H1 (cell line): Measurements from ENCODE around the gene H2AZ2. TPM values are rescaled to one million over a fixed set of nuclear protein-coding genes. Genes with fewer than 3 reads are reported as not detected.

Source experiments
- CHD1 ChIP-seq: IDR thresholded peaks from 2 replicates; pipeline ENCODE4 v1.6.1; 2012; ENCODE audit warnings: low read depth, low read length, improper control_type of control experiment
- CREB1 ChIP-seq: IDR thresholded peaks from 2 replicates; pipeline ENCODE4 v1.6.1; 2012; ENCODE audit warnings: inconsistent platforms
- JUND ChIP-seq: IDR thresholded peaks from 2 replicates; pipeline ENCODE4 v1.6.1; 2011; ENCODE audit warnings: mild to moderate bottlenecking, improper control_type of control experiment, low read length
- KDM1A ChIP-seq: fragments of 200-600, 300-600 bp; sonication (generic); IDR thresholded peaks from 2 replicates; pipeline ENCODE4 v1.7.1; 2016; ENCODE audit warnings: mild to moderate bottlenecking, low read length, borderline replicate concordance
- NRF1 ChIP-seq: IDR thresholded peaks from 2 replicates; pipeline ENCODE4 v1.6.1; 2011; ENCODE audit warnings: mild to moderate bottlenecking, low read depth, low read length, improper control_type of control experiment
- polyA plus RNA-seq, 7 experiments: library from polyadenylated mRNA; depleted of rRNA in 3 of 7; stranded (reverse) in 5 of 7; unstranded in 2 of 7; fragments of >200 nt in 5 of 7; fragments of 200-250 nt in 2 of 7; gene quantifications; 1 replicate in 5 of 7; 2 replicates in 1 of 7; 4 replicates in 1 of 7; pipeline versions ENCODE4 v1.2.1 to v1.2.3, GENCODE V29; 2011 to 2013; ENCODE audit warnings: missing spikeins in 2 of 7, mixed read lengths in 2 of 7
- total RNA-seq: library from RNA; stranded (reverse); fragmentation: NEBNext Ultra II Directional; extraction: Animal tissue kit (Norgen Biotek cat#: 25700); gene quantifications from 2 replicates; pipeline ENCODE4 v1.2.1, GENCODE V29; 2021
- TF ChIP-seq, protein P1 (sequence below): fragments of 300-600 bp; sonication (generic); IDR thresholded peaks from 2 replicates; pipeline ENCODE4 v1.7.1; 2012; ENCODE audit warnings: low read length, moderate library complexity, mild to moderate bottlenecking, inconsistent platforms; ENCODE audit not compliant: insufficient replicate concordance
- TF ChIP-seq, protein P2 (sequence below): IDR thresholded peaks from 2 replicates; pipeline ENCODE4 v1.6.1; 2011; ENCODE audit warnings: low read length, improper control_type of control experiment

Gene H2AZ2
- total and polyA plus RNA-seq, 2 of the 8 experiments (the other 6 are each of a cell fraction or from before 2014, with no cell fraction given) = 168 to 187 TPM

DNA sequence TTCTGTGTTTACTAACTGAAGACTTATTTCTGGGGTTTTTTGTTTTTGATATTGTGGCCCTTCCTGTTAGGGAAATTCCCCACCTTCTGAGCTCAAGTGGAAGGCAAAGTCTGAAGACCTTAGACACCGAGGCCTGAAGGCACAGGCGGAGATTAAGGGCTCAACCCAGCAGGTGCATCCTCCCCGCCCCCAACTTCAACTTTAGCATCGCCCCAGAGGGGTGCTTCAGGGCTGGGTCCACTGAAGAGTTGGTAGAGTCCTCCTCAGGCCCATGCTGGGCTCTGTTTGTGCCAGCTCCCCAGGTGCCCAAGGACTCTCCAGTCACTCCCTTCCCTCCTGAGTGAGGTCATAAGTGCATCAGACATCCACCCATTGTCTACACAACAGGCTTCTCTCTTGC lies 60.8 kb downstream of the H2AZ2 start (continued):
- TF ChIP-seq, protein P1, sequence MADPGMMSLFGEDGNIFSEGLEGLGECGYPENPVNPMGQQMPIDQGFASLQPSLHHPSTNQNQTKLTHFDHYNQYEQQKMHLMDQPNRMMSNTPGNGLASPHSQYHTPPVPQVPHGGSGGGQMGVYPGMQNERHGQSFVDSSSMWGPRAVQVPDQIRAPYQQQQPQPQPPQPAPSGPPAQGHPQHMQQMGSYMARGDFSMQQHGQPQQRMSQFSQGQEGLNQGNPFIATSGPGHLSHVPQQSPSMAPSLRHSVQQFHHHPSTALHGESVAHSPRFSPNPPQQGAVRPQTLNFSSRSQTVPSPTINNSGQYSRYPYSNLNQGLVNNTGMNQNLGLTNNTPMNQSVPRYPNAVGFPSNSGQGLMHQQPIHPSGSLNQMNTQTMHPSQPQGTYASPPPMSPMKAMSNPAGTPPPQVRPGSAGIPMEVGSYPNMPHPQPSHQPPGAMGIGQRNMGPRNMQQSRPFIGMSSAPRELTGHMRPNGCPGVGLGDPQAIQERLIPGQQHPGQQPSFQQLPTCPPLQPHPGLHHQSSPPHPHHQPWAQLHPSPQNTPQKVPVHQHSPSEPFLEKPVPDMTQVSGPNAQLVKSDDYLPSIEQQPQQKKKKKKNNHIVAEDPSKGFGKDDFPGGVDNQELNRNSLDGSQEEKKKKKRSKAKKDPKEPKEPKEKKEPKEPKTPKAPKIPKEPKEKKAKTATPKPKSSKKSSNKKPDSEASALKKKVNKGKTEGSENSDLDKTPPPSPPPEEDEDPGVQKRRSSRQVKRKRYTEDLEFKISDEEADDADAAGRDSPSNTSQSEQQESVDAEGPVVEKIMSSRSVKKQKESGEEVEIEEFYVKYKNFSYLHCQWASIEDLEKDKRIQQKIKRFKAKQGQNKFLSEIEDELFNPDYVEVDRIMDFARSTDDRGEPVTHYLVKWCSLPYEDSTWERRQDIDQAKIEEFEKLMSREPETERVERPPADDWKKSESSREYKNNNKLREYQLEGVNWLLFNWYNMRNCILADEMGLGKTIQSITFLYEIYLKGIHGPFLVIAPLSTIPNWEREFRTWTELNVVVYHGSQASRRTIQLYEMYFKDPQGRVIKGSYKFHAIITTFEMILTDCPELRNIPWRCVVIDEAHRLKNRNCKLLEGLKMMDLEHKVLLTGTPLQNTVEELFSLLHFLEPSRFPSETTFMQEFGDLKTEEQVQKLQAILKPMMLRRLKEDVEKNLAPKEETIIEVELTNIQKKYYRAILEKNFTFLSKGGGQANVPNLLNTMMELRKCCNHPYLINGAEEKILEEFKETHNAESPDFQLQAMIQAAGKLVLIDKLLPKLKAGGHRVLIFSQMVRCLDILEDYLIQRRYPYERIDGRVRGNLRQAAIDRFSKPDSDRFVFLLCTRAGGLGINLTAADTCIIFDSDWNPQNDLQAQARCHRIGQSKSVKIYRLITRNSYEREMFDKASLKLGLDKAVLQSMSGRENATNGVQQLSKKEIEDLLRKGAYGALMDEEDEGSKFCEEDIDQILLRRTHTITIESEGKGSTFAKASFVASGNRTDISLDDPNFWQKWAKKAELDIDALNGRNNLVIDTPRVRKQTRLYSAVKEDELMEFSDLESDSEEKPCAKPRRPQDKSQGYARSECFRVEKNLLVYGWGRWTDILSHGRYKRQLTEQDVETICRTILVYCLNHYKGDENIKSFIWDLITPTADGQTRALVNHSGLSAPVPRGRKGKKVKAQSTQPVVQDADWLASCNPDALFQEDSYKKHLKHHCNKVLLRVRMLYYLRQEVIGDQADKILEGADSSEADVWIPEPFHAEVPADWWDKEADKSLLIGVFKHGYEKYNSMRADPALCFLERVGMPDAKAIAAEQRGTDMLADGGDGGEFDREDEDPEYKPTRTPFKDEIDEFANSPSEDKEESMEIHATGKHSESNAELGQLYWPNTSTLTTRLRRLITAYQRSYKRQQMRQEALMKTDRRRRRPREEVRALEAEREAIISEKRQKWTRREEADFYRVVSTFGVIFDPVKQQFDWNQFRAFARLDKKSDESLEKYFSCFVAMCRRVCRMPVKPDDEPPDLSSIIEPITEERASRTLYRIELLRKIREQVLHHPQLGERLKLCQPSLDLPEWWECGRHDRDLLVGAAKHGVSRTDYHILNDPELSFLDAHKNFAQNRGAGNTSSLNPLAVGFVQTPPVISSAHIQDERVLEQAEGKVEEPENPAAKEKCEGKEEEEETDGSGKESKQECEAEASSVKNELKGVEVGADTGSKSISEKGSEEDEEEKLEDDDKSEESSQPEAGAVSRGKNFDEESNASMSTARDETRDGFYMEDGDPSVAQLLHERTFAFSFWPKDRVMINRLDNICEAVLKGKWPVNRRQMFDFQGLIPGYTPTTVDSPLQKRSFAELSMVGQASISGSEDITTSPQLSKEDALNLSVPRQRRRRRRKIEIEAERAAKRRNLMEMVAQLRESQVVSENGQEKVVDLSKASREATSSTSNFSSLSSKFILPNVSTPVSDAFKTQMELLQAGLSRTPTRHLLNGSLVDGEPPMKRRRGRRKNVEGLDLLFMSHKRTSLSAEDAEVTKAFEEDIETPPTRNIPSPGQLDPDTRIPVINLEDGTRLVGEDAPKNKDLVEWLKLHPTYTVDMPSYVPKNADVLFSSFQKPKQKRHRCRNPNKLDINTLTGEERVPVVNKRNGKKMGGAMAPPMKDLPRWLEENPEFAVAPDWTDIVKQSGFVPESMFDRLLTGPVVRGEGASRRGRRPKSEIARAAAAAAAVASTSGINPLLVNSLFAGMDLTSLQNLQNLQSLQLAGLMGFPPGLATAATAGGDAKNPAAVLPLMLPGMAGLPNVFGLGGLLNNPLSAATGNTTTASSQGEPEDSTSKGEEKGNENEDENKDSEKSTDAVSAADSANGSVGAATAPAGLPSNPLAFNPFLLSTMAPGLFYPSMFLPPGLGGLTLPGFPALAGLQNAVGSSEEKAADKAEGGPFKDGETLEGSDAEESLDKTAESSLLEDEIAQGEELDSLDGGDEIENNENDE = no peak
- TF ChIP-seq CHD1 (no peak), NRF1 (no peak), CREB1 (no peak), KDM1A (no peak), JUND (no peak)
- TF ChIP-seq, protein P2, sequence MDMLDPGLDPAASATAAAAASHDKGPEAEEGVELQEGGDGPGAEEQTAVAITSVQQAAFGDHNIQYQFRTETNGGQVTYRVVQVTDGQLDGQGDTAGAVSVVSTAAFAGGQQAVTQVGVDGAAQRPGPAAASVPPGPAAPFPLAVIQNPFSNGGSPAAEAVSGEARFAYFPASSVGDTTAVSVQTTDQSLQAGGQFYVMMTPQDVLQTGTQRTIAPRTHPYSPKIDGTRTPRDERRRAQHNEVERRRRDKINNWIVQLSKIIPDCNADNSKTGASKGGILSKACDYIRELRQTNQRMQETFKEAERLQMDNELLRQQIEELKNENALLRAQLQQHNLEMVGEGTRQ = no peak
